HepG2 (cell line): ENCODE data around the gene IRF4. TPM values are rescaled to one million over a fixed set of nuclear protein-coding genes. Genes with fewer than 3 reads are reported as not detected.

ENCODE experiments used
- ATAC-seq: fragments of 200-7000 bp; cut with Tn5 transposase; 3 replicates; pipeline ENCODE4 v1.9.1; 2020; ENCODE audit warnings: mild to moderate bottlenecking, moderate library complexity
- BruUV-seq: library from RNA; stranded (reverse); fragments of 400-500 nt; replicated peaks from 2 replicates; lab custom pipeline; 2021; lab: Mats Ljungman, UMichigan
- CTCF ChIA-PET: fragments of 300-600 bp; formaldehyde crosslinking; extraction: SDS; loops from one replicate; lab custom pipeline; 2021; ENCODE audit warnings: low total read pairs, inconsistent platforms, low intra/inter-chr PET ratio; lab: Yijun Ruan, JAX
- POLR2A ChIA-PET: fragments of 350-600 bp; sonication (Branson Sonifier 250); formaldehyde crosslinking; loops from one replicate; lab custom pipeline; 2020; ENCODE audit warnings: antibody characterized with exemption, inconsistent platforms; lab: Yijun Ruan, JAX
- DNase-seq: peaks from one replicate; pipeline ENCODE4 v3.0.0-alpha.2; 2015; ENCODE audit warnings: low spot score
- FAIRE-seq: peaks from 3 replicates; lab custom pipeline; 2011; peaks lifted over from hg19 to GRCh38; lab: Jason Lieb, UNC
- H2AFZ ChIP-seq: one replicate; pipeline ENCODE4 v1.6.1; 2011; ENCODE audit warnings: low read length, inconsistent platforms
- H3K27ac ChIP-seq: fragments of 300-600 bp; 3 replicates; pipeline ENCODE4 v1.8.0; 2011; ENCODE audit warnings: mixed run types, mild to moderate bottlenecking, mixed read lengths, low read length, inconsistent platforms; ENCODE audit not compliant: insufficient read depth; ENCODE audit errors: extremely low read length
- H3K27me3 ChIP-seq, 2 experiments: fragments of 200-600 bp in 1 of 2; 2 replicates in 1 of 2; 3 replicates in 1 of 2; pipeline versions ENCODE4 v1.6.0 to v1.8.0; 2011; ENCODE audit warnings: low read length in 2 of 2, mild to moderate bottlenecking in 2 of 2, moderate library complexity in 2 of 2, inconsistent platforms in 1 of 2; ENCODE audit not compliant: insufficient read depth in 2 of 2, control insufficient read depth in 1 of 2
- H3K36me3 ChIP-seq, 2 experiments: fragments of 200-600 bp in 1 of 2; replicated peaks in 1 of 2; 2 replicates in 1 of 2; 3 replicates in 1 of 2; pipeline versions ENCODE4 v1.5.1 to v1.8.0; 2011; ENCODE audit warnings: low read length in 2 of 2, inconsistent platforms in 1 of 2; ENCODE audit not compliant: insufficient read depth in 2 of 2, control insufficient read depth in 1 of 2
- H3K4me1 ChIP-seq: 2 replicates; pipeline ENCODE4 v1.5.1; 2012; ENCODE audit warnings: low read length, inconsistent platforms; ENCODE audit not compliant: insufficient read depth
- H3K4me2 ChIP-seq: 2 replicates; pipeline ENCODE4 v1.6.0; 2011; ENCODE audit warnings: low read depth, low read length, inconsistent platforms
- H3K4me3 ChIP-seq, 3 experiments: fragments of 200-600 bp in 1 of 3; sonication (generic), shearing (Covaris generic) in 1 of 3; replicated peaks in 1 of 3; 2 replicates each; pipeline ENCODE4 v1.5.1; 2011 to 2016; ENCODE audit warnings: low read length in 3 of 3, inconsistent platforms in 2 of 3, low read depth in 2 of 3, mild to moderate bottlenecking in 2 of 3, control low read depth in 1 of 3, mixed read lengths in 1 of 3; ENCODE audit not compliant: insufficient read depth in 1 of 3
- H3K79me2 ChIP-seq: one replicate; pipeline ENCODE4 v1.6.1; 2011; ENCODE audit warnings: low read length, inconsistent platforms; ENCODE audit not compliant: insufficient read depth
- H3K9ac ChIP-seq: 2 replicates; pipeline ENCODE4 v1.6.0; 2011; ENCODE audit warnings: mild to moderate bottlenecking, low read depth, low read length, inconsistent platforms; ENCODE audit not compliant: insufficient read depth
- H3K9me3 ChIP-seq: 2 replicates; pipeline ENCODE4 v1.5.1; 2012; ENCODE audit warnings: mild to moderate bottlenecking, low read length
- H4K20me1 ChIP-seq: 2 replicates; pipeline ENCODE4 v1.6.0; 2011; ENCODE audit warnings: inconsistent platforms, mild to moderate bottlenecking, low read length, moderate library complexity; ENCODE audit not compliant: insufficient read depth
- CREM ChIP-seq, 2 experiments: sonication (generic) in 1 of 2; formaldehyde crosslinking in 1 of 2; IDR thresholded peaks; 2 replicates each; pipeline versions ENCODE4 v1.4.0 to v1.6.1; 2016 to 2020; ENCODE audit warnings: antibody characterized with exemption in 1 of 2, mild to moderate bottlenecking in 1 of 2, missing genetic modification reagents in 1 of 2
- ERF ChIP-seq: IDR thresholded peaks from 2 replicates; pipeline ENCODE4 v1.6.1; 2018; ENCODE audit warnings: missing biosample characterization, missing genetic modification reagents
- FOXO1 ChIP-seq: sonication (generic); formaldehyde crosslinking; IDR thresholded peaks from 2 replicates; pipeline ENCODE4 v1.4.0; 2020; ENCODE audit warnings: missing genetic modification reagents
- NFKB2 ChIP-seq: sonication (generic); formaldehyde crosslinking; IDR thresholded peaks from 2 replicates; pipeline ENCODE4 v1.4.0; 2020; ENCODE audit warnings: missing genetic modification reagents, borderline replicate concordance
- PAX8 ChIP-seq: sonication (generic); formaldehyde crosslinking; IDR thresholded peaks from 2 replicates; pipeline ENCODE4 v1.8.0; 2022; ENCODE audit warnings: mild to moderate bottlenecking, missing genetic modification reagents, borderline replicate concordance
- SKI ChIP-seq: fragments of 450-650 bp; IDR thresholded peaks from one replicate; pipeline ENCODE4 v1.6.1; 2018; ENCODE audit warnings: mild to moderate bottlenecking; ENCODE audit not compliant: partially characterized antibody
- SMARCC2 ChIP-seq: fragments of 450-650 bp; IDR thresholded peaks from 2 replicates; pipeline ENCODE4 v1.6.1; 2017; ENCODE audit warnings: antibody characterized with exemption, mild to moderate bottlenecking
- SRF ChIP-seq: IDR thresholded peaks from 2 replicates; pipeline ENCODE4 v1.6.1; 2011; ENCODE audit warnings: mild to moderate bottlenecking, low read depth, low read length, moderate library complexity
- SUZ12 ChIP-seq: fragments of 150-350 bp; IDR thresholded peaks from 2 replicates; pipeline ENCODE4 v1.6.1; 2014; ENCODE audit warnings: low read depth, low read length
- THRA ChIP-seq: sonication (generic); formaldehyde crosslinking; IDR thresholded peaks from 2 replicates; pipeline ENCODE4 v1.4.0; 2020; ENCODE audit warnings: missing genetic modification reagents, borderline replicate concordance
- ZNF180 ChIP-seq: sonication (generic); formaldehyde crosslinking; IDR thresholded peaks from 2 replicates; pipeline ENCODE4 v1.4.0; 2020; ENCODE audit warnings: low read depth, missing genetic modification reagents, borderline replicate concordance
- ZNF234 ChIP-seq: sonication (generic); formaldehyde crosslinking; conservative IDR thresholded peaks from 2 replicates; pipeline ENCODE4 v1.5.1; 2020; ENCODE audit warnings: mild to moderate bottlenecking, missing genetic modification reagents
- ZNF652 ChIP-seq: IDR thresholded peaks from 2 replicates; pipeline ENCODE4 v1.6.1; 2016; ENCODE audit warnings: low read depth, borderline replicate concordance
- ZNF841 ChIP-seq: sonication (generic); formaldehyde crosslinking; IDR thresholded peaks from 2 replicates; pipeline ENCODE4 v1.8.1; 2023; ENCODE audit warnings: missing genetic modification reagents, borderline replicate concordance
- ZUFSP ChIP-seq: sonication (generic); formaldehyde crosslinking; IDR thresholded peaks from 2 replicates; pipeline ENCODE4 v1.9.0; 2021; ENCODE audit warnings: missing genetic modification reagents, mild to moderate bottlenecking, borderline replicate concordance
- WGBS: methylation state at CpG from one replicate; pipeline ENCODE4 v1.1.6; 2017; ENCODE audit warnings: low lambda C conversion rate; 5-methylcytosine and 5-hydroxymethylcytosine counted together
- in situ Hi-C: cut with HindIII; loops from 2 replicates; pipeline ENCODE4 v1.10.0; 2017; ENCODE audit warnings: low pct_unique_long_range_greater_than_20kb; ENCODE audit not compliant: extremely low pct_ligation_motif_present
- intact Hi-C: fragments of 100-400 bp; cut with micrococcal nuclease; formaldehyde crosslinking; loops from one replicate; pipeline ENCODE4 v1.10.0; 2022; ENCODE audit not compliant: unreplicated experiment
- polyA plus RNA-seq, 8 experiments: library from polyadenylated mRNA; depleted of rRNA in 3 of 8; stranded (reverse) in 7 of 8; unstranded in 1 of 8; fragments of >200 nt; fragmentation: Illumina TruSeq in 4 of 8; extraction: Trizol in 4 of 8; gene quantifications; 2 replicates each; pipeline versions ENCODE4 v1.2.1 to v1.2.3, GENCODE V29; 2011 to 2016; ENCODE audit warnings: low read depth in 4 of 8, missing spikeins in 1 of 8, mixed read lengths in 1 of 8; ENCODE audit not compliant: insufficient read depth in 1 of 8
- total RNA-seq, 5 experiments: library from RNA; depleted of rRNA; stranded (reverse); fragments of >200 nt; fragmentation: Illumina TruSeq; extraction: Trizol; gene quantifications; 2 replicates each; pipeline ENCODE4 v1.2.3, GENCODE V29; 2016; ENCODE audit warnings: low read depth in 1 of 5

Gene IRF4
- total and polyA plus RNA-seq, 2 of the 13 experiments (the other 11 are each of a cell fraction or from before 2014, with no cell fraction given) = 0.07 to 0.09 TPM

- no peak for ATAC-seq
- POLR2A ChIA-PET = no interaction called here
- no peak overlapping the region for H3K27ac ChIP-seq
- no peak for FAIRE-seq
- no peaks in the 10 kb centered on the region for H4K20me1 ChIP-seq
- no peak overlapping the region for H3K9ac ChIP-seq
- no peaks in the 10 kb centered on the region for H3K9me3 ChIP-seq
- TF ChIP-seq ZUFSP (CRISPR knock-in tag) (no peak), PAX8 (CRISPR knock-in tag) (no peak), SMARCC2 (no peak), SUZ12 (no peak), THRA (CRISPR knock-in tag) (no peak), ZNF652 (CRISPR knock-in tag) (no peak), ZNF234 (no peak), SKI (no peak), ERF (no peak), FOXO1 (CRISPR knock-in tag) (no peak), ZNF841 (CRISPR knock-in tag) (no peak), NFKB2 (no peak), SRF (no peak), CREM (IDR thresholded peaks at IDR 0.05) (no peak), CREM (CRISPR knock-in tag; IDR thresholded peaks at IDR 0.05) (no peak), ZNF180 (no peak)
- peaks cover 12 to 71% of the 10 kb centered on the region in 2 experiments; a peak in 4 of 5 replicates for H3K27me3 ChIP-seq
- CTCF ChIA-PET = no interaction called here
- DNase-seq = no peak
- no peaks in the 10 kb centered on the region for H3K36me3 ChIP-seq
- no peak overlapping the region for H2AFZ ChIP-seq
- H3K4me2 ChIP-seq = no peak overlapping the region
- intact Hi-C loops (no loop called here), in situ Hi-C loops (no loop called here)
- H3K79me2 ChIP-seq = no peaks in the 10 kb centered on the region
- 3% methylated on average over 4 of the region's 10 CpGs for WGBS
- H3K4me3 ChIP-seq = no peak overlapping the region
- H3K4me1 ChIP-seq = no peaks in the 10 kb centered on the region
- BruUV-seq = no TSS peak
These were observed 5.9 kb upstream of the IRF4 start for GRCh38 chr6:385614-386013.
